SU-DHL-6 (cell line): ENCODE measurements around the gene OXSR1.

Experiments used
- CTCF ChIP-seq: fragments of 200-600 bp; sonication (generic); IDR thresholded peaks from one replicate; pipeline ENCODE4 v1.5.1; 2017; ENCODE audit warnings: antibody characterized with exemption, mild to moderate bottlenecking, low read length, moderate library complexity; ENCODE audit not compliant: insufficient read depth, poor library complexity, severe bottlenecking
- EZH2phosphoT487 ChIP-seq: fragments of 200-600 bp; sonication (generic), shearing (Covaris generic); conservative IDR thresholded peaks from 2 replicates; pipeline ENCODE4 v1.6.1; 2018; ENCODE audit warnings: mild to moderate bottlenecking, antibody characterized with exemption, low read length, moderate library complexity, mixed read lengths

DNA sequence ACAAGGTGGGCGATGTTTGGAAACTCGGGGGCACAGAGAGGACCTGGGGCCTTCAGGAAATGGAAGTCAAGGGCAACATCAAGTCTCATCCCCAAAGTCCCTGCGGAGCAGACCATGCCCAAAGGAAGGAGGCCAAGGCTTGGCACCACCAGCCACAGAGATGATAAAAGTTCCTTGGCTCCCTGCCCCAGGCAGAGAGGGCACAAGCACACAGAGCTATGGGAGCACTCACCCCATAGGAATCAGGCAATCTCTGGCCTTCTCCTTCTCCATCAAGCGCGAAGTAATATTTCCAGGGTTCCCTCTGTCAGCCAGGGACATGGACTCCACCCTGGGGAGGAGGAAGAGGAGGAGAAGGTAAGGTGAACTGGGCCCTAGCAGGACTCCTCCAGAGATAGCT lies 36.3 kb upstream of the OXSR1 start:
- TF ChIP-seq CTCF (no peak), EZH2phosphoT487 (no peak)
